ENCODE results near the gene GAB1. TPM values are rescaled to one million over a fixed set of nuclear protein-coding genes. Genes with fewer than 3 reads are reported as not detected.

Gene GAB1
- total RNA-seq, 2 donors from 2014 or later, result 1.5 to 1.6 TPM

DNA sequence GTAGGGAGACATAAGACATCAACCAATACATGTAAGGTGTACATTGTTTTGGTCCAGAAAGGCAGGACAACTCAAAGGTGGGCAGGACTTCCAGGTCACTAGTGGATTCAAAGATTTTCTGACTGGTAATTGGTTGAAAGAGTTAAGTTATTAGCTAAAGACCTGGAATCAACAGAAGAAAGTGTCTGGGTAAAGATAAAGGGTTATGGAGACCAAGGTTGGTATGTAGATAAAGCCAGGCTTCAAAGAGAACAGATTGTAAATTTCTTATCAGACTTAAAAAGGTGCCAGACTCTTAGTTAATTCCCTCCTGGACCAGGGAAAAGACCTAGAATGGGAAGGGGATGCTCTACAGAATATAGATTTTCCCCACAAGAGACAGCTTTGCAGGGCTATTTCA is 28.3 kb upstream of the GAB1 start:
- H3K27ac Mint-ChIP-seq, result no peak overlapping the region
- H3K4me3 Mint-ChIP-seq, result no peak overlapping the region
- H3K4me1 Mint-ChIP-seq (ENCODE audit: low read depth), result no peaks in the 10 kb centered on the region
- DNase-seq (no peak), ATAC-seq (replicated peaks in 1 of 2) (no peak)
- no peaks in the 10 kb centered on the region for H3K9me3 Mint-ChIP-seq
- H3K27me3 Mint-ChIP-seq (ENCODE audit: low read depth), result no peaks in the 10 kb centered on the region
- H3K36me3 Mint-ChIP-seq (ENCODE audit: insufficient read depth in 2 of 2), result no peaks in the 10 kb centered on the region

DNA sequence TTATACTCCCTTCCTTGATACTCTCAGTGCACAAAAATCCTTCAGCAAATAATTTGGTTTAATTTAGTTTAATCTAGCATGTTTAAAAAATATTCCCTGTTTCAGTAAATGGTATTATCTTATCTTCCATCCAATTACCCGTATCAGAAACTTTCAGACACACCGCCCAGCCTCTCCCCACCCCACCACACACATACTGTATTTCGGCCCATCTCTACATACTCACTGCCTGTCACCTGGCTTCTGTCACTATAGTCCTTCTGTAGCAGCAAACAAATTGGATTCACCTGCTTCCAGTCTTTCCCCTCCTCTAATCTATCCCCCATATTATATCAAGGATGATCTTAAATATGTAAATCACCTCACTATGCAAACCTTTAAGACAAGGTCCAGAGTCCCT is 24.8 kb upstream of the GAB1 start:
- Mint-ChIP-seq H3K27me3 (ENCODE audit: low read depth) (no peaks in the 10 kb centered on the region), H3K9me3 (no peaks in the 10 kb centered on the region), H3K27ac (no peak overlapping the region), H3K4me1 (ENCODE audit: low read depth) (no peaks in the 10 kb centered on the region), H3K36me3 (ENCODE audit: insufficient read depth in 2 of 2) (no peaks in the 10 kb centered on the region), H3K4me3 (no peak overlapping the region)
- DNase-seq (no peak), ATAC-seq (replicated peaks in 1 of 2) (no peak)

- DNase-seq (no peak), ATAC-seq (replicated peaks in 1 of 2) (no peak)
- Mint-ChIP-seq H3K4me3 (no peak overlapping the region), H3K9me3 (no peaks in the 10 kb centered on the region), H3K4me1 (ENCODE audit: low read depth) (no peaks in the 10 kb centered on the region), H3K27ac (no peak overlapping the region), H3K36me3 (ENCODE audit: insufficient read depth in 2 of 2) (no peaks in the 10 kb centered on the region), H3K27me3 (ENCODE audit: low read depth) (no peaks in the 10 kb centered on the region)
These were observed 23.2 kb upstream of the GAB1 start for GRCh38 chr4:143313521-143313920.

DNA sequence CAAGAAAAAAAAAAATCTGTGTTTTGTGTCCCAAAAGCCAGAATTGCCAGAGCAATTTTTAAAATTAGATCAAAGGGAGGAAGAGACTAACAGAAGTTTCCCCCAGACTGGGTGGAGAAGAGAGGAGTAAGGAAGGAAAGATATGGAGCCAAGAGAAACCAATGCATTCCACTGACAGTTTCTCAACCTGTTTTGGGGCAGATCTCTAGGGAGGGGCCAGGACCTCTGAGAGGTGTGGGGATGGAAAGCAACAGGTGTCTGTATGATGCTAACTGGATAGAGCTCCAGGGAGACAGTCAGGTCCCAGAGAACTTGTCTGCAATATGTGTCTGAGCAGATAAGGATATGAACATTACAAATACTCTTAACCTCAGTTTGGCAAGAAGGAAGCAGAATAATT is 22.7 kb upstream of the GAB1 start:
- H3K36me3 Mint-ChIP-seq (ENCODE audit: insufficient read depth in 2 of 2), result no peaks in the 10 kb centered on the region
- H3K27me3 Mint-ChIP-seq (ENCODE audit: low read depth), result no peaks in the 10 kb centered on the region
- no peak for ATAC-seq (replicated peaks in 1 of 2)
- no peak for DNase-seq
- H3K4me1 Mint-ChIP-seq (ENCODE audit: low read depth), result no peaks in the 10 kb centered on the region
- H3K4me3 Mint-ChIP-seq, result no peak overlapping the region
- no peak overlapping the region for H3K27ac Mint-ChIP-seq
- H3K9me3 Mint-ChIP-seq, result no peaks in the 10 kb centered on the region

- H3K27me3 Mint-ChIP-seq (ENCODE audit: low read depth), result peaks cover 9% of the 10 kb centered on the region
- no peak for DNase-seq
- ATAC-seq (replicated peaks in 1 of 2), result no peak
- no peaks in the 10 kb centered on the region for H3K4me1 Mint-ChIP-seq (ENCODE audit: low read depth)
- H3K4me3 Mint-ChIP-seq, result no peak overlapping the region
- no peak overlapping the region for H3K27ac Mint-ChIP-seq
- H3K9me3 Mint-ChIP-seq, result no peaks in the 10 kb centered on the region
- no peaks in the 10 kb centered on the region for H3K36me3 Mint-ChIP-seq (ENCODE audit: insufficient read depth in 2 of 2)
These were observed 16.6 kb upstream of the GAB1 start for GRCh38 chr4:143320113-143320512.

- no peak overlapping the region for H3K4me3 Mint-ChIP-seq
- H3K4me1 Mint-ChIP-seq (ENCODE audit: low read depth), result no peaks in the 10 kb centered on the region
- DNase-seq (no peak), ATAC-seq (replicated peaks in 1 of 2) (no peak)
- H3K36me3 Mint-ChIP-seq (ENCODE audit: insufficient read depth in 2 of 2), result no peaks in the 10 kb centered on the region
- H3K9me3 Mint-ChIP-seq, result peaks cover 0 to 2% of the 10 kb centered on the region in 2 donors
- H3K27ac Mint-ChIP-seq, result no peak overlapping the region
- H3K27me3 Mint-ChIP-seq (ENCODE audit: low read depth), result peaks cover 5% of the 10 kb centered on the region
These were observed 9.9 kb upstream of the GAB1 start for GRCh38 chr4:143326735-143327134.

DNA sequence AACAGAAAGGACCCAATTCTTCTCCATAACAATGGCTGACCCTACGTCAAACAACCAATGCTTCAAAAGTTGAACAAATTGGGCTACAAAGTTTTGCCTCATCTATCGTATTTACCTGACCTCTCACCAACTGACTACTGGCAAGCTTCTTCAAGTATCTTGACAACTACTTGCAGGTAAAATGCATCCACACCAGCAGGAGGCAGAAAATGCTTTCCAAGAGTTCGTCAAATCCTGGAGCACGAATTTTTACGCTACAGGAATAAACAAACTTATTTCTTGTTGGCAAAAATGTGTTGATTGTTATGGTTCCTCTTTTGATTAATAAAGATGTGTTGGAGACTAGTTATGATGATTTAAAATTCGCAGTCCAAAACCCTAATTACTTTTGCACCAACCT is 6.7 kb upstream of the GAB1 start:
- DNase-seq (no peak), ATAC-seq (replicated peaks in 1 of 2) (no peak)
- Mint-ChIP-seq H3K27me3 (ENCODE audit: low read depth) (peaks cover 21% of the 10 kb centered on the region), H3K9me3 (peaks cover 0 to 2% of the 10 kb centered on the region in 2 donors), H3K4me3 (no peak overlapping the region), H3K4me1 (ENCODE audit: low read depth) (no peaks in the 10 kb centered on the region), H3K36me3 (ENCODE audit: insufficient read depth in 2 of 2) (no peaks in the 10 kb centered on the region), H3K27ac (no peak overlapping the region)

DNA sequence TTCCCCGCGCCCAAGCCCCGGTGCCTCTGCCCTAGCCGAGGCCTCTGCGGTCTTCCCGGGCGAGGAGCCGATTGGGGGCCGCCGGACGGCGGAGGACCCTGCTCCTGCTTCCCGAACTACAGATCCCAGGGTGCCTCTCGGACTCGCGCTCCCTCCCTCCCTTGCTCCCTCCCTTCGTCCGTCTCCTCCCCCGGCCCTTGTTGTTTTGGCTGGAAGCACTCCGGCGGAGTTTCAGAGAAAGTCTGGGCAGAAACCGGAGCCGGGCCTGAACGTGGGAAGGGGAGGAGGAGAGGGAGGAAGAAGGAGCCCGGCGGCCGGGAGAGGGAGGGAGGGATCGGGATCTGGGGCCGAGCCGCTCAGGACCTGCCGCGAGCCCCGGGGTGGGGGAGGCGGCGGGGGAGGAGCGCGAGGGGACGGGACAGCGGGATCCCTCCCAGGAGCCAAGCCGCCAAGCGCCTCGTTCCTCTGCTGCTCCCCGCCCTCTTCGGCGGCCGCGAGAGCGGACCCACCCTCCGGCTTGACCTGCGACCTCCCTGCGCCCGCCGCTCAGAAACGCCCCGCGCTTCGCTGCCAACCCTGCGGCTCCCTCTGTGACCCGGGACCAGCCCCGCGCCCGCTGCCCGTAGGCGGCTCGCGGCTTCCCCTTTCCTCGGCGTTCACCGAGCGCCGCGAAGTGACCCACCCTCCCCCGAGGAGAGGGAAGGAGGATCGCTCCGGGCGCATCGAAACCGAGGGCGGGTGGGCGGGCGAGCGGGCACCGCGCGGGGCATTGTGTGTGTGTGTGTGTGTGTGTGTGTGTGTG is 496 bp upstream of the GAB1 start:
- Mint-ChIP-seq H3K27ac (no peak overlapping the region), H3K4me1 (ENCODE audit: low read depth) (peaks cover 5% of the 10 kb centered on the region), H3K27me3 (ENCODE audit: low read depth) (peaks cover 46% of the 10 kb centered on the region), H3K36me3 (ENCODE audit: insufficient read depth in 2 of 2) (peaks cover 2% of the 10 kb centered on the region in 2 donors), H3K9me3 (no peaks in the 10 kb centered on the region), H3K4me3 (peak overlapping the region; percentile 94 to 97)
- DNase-seq (peak; percentile 50 to 51), ATAC-seq (replicated peaks in 1 of 2) (peak; percentile 67 to 71)

DNA sequence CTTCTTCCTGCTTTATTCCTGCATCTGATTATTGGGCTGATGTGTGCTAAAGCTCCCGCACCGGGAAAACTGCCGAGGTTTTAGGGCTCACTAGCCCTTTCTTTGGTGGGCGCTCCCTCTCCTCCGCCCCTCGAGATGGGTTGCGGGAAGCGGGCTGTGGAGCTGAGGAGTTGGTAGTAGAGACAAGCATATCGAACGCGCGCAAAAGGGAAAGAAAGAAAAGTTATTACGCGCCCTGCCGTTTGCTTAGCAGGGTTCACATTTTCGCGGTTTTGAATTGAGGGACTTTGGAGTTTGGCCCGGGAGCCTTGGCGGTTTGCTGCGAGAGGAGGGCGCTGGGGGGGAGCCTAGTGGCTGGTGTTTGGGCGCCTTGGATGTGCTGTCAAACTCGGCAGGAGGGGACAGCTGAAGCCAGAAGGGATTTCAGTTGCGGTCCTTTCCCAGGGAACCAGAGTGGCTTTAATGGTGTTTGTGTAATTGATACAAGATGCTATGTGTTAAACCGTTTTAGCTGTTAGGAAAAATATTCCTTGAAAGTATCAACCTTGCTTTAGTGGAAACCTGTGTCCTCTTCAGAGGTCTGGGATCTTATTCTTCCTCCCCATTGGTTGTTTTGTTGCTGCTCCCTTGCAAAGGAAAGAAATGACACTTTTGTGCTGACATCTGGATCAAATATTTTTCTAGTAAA is 1.1 kb downstream of the GAB1 start:
- peaks cover 2% of the 10 kb centered on the region in 2 donors for H3K36me3 Mint-ChIP-seq (ENCODE audit: insufficient read depth in 2 of 2)
- H3K4me1 Mint-ChIP-seq (ENCODE audit: low read depth), result peaks cover 5% of the 10 kb centered on the region
- H3K9me3 Mint-ChIP-seq, result no peaks in the 10 kb centered on the region
- no peak for ATAC-seq (replicated peaks in 1 of 2)
- H3K27ac Mint-ChIP-seq, result no peak overlapping the region
- peak; percentile 3 to 12 for DNase-seq
- peak overlapping the region; percentile 94 to 97 for H3K4me3 Mint-ChIP-seq
- H3K27me3 Mint-ChIP-seq (ENCODE audit: low read depth), result peaks cover 49% of the 10 kb centered on the region

DNA sequence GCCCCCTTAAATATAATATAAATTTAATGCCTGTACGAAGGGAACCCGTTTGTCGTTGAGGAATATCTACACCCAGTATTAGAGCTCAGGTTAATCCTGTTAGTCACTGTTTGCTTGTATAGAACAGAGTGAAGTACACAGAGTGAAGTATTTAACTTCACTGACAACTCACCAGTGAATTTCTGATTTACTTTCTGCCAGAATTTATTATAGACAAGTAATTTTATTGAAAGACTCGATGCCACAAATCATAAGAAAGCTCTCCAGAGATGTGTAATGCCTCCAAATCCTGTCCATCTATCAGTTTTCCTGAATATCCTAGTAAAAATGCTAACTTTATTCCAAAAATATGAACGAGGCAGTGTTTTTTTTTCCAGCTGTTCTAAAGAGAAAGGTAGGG is 1.6 kb downstream of the GAB1 start:
- Mint-ChIP-seq H3K4me3 (peak overlapping the region; percentile 25 to 97), H3K4me1 (ENCODE audit: low read depth) (peaks cover 5% of the 10 kb centered on the region), H3K36me3 (ENCODE audit: insufficient read depth in 2 of 2) (peaks cover 2% of the 10 kb centered on the region in 2 donors), H3K27me3 (ENCODE audit: low read depth) (peaks cover 53% of the 10 kb centered on the region), H3K9me3 (no peaks in the 10 kb centered on the region), H3K27ac (no peak overlapping the region)
- no peak for DNase-seq
- ATAC-seq (replicated peaks in 1 of 2), result no peak

GRCh38 chr4:143339497-143339896 is 2.8 kb downstream of the GAB1 start:
- Mint-ChIP-seq H3K36me3 (ENCODE audit: insufficient read depth in 2 of 2) (peaks cover 2% of the 10 kb centered on the region in 2 donors), H3K27me3 (ENCODE audit: low read depth) (peaks cover 52% of the 10 kb centered on the region), H3K4me1 (ENCODE audit: low read depth) (peaks cover 5% of the 10 kb centered on the region), H3K4me3 (no peak overlapping the region), H3K27ac (no peak overlapping the region), H3K9me3 (no peaks in the 10 kb centered on the region)
- ATAC-seq (replicated peaks in 1 of 2) (no peak), DNase-seq (no peak)

DNA sequence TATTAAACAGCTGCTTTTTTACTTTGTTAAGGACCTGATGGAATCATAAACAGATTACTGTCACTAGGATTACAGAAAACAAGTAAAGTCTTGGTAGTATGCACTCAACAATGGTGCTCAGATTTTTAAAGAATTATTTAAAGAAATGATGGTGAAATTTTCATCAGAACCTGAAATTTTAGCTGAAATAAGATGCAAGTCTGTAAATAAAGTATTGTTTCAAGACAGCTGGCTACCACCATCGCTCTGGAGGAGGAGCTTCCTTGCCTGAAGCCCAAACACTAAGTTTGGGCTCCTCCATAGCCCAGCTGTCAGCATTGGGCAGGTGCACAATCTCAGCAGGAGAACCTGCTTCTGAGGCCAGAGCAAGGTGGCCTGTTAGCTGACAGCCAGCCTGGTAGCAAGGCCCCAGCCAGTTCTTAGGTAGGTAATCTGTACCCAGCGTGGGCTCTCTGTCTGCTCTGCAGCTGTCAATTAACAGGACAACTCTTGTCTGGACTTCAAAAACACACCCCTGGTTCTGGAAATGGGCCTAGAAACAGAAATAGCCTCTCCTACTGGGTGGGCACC is 4.6 kb downstream of the GAB1 start:
- Mint-ChIP-seq H3K4me3 (no peak overlapping the region), H3K27ac (no peak overlapping the region), H3K27me3 (ENCODE audit: low read depth) (peaks cover 51% of the 10 kb centered on the region), H3K4me1 (ENCODE audit: low read depth) (no peaks in the 10 kb centered on the region), H3K36me3 (ENCODE audit: insufficient read depth in 2 of 2) (peaks cover 2% of the 10 kb centered on the region in 2 donors), H3K9me3 (no peaks in the 10 kb centered on the region)
- DNase-seq (no peak), ATAC-seq (replicated peaks in 1 of 2) (no peak)

DNA sequence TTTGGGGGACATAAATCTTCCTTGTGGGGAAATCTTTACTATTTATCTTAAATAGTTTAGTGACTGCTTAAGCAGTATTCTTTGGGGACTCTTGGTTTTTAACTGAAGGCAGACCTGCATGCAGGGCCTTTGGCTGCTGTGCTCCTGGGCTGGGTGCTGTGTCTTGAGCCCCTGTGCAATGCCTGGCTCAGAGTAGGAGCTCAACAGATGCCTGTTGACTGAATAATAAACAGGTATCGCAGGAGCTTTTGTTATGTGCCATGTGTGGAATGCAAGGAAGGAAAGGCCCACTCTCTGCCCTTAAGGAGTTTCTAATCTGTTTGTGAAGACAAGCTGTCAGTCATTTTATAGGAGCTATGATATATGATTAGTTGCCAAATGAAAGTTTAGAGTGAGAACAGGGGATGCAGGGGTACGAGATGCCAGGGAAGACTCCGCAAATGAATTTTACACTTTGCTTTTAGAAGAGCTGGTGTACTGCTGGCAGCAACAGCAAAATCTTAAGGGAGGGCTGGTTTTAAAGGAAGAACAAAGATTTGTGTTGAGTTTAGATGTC is 6.7 kb downstream of the GAB1 start:
- ATAC-seq (replicated peaks in 1 of 2) (no peak), DNase-seq (no peak)
- H3K9me3 Mint-ChIP-seq, result no peaks in the 10 kb centered on the region
- no peaks in the 10 kb centered on the region for H3K36me3 Mint-ChIP-seq (ENCODE audit: insufficient read depth in 2 of 2)
- H3K27ac Mint-ChIP-seq, result no peak overlapping the region
- H3K27me3 Mint-ChIP-seq (ENCODE audit: low read depth), result peaks cover 42% of the 10 kb centered on the region
- no peaks in the 10 kb centered on the region for H3K4me1 Mint-ChIP-seq (ENCODE audit: low read depth)
- H3K4me3 Mint-ChIP-seq, result no peak overlapping the region
